CD4-positive, alpha-beta memory T cell (primary cell): ENCODE measurements around the gene FAM163B. TPM values are rescaled to one million over a fixed set of nuclear protein-coding genes. Genes with fewer than 3 reads are reported as not detected.
"Not testable (repeated sequence)": the region's sequence is repeated elsewhere in the genome, so short reads cannot be mapped to it uniquely, and the experiment has no call there.

ENCODE experiments used
- CTCF ChIA-PET: fragments of 350-600 bp; sonication (Branson Sonifier 250); formaldehyde crosslinking; loops from one replicate; lab custom pipeline; 2021; ENCODE audit warnings: inconsistent platforms; ENCODE audit not compliant: partially characterized antibody; lab: Charles Lee
- POLR2A ChIA-PET: fragments of 350-600 bp; sonication (Branson Sonifier 250); formaldehyde crosslinking; loops from one replicate; lab custom pipeline; 2021; ENCODE audit not compliant: partially characterized antibody; lab: Charles Lee
- DNase-seq, 5 donors: peaks; one replicate each; pipeline versions ENCODE4 v3.0.0 to v3.0.0-alpha.2; 2020 to 2022; ENCODE audit warnings: mixed read lengths in 1 of 5
- H3K27ac ChIP-seq: one replicate; pipeline ENCODE4 v1.7.0; 2013; ENCODE audit warnings: low read depth, low read length
- H3K27me3 ChIP-seq: 2 replicates; pipeline ENCODE4 v1.7.0; 2013; ENCODE audit warnings: mild to moderate bottlenecking, low read length, moderate library complexity; ENCODE audit not compliant: insufficient read depth
- H3K36me3 ChIP-seq: 2 replicates; pipeline ENCODE4 v1.7.0; 2013; ENCODE audit warnings: mild to moderate bottlenecking, low read length, moderate library complexity; ENCODE audit not compliant: insufficient read depth
- H3K4me1 ChIP-seq: 2 replicates; pipeline ENCODE4 v1.7.0; 2013; ENCODE audit warnings: mild to moderate bottlenecking, low read length, moderate library complexity; ENCODE audit not compliant: insufficient read depth
- H3K4me3 ChIP-seq, 2 donors: one replicate each; pipeline ENCODE4 v1.7.0; 2013; ENCODE audit warnings: low read length in 2 of 2, mild to moderate bottlenecking in 1 of 2
- H3K9me3 ChIP-seq, 2 donors: one replicate each; pipeline ENCODE4 v1.7.0; 2013; ENCODE audit warnings: low read length in 2 of 2, control low read depth in 1 of 2; ENCODE audit not compliant: control insufficient read depth in 1 of 2
- H3K27ac Mint-ChIP-seq, 7 donors: one replicate each; pipeline ENCODE4 v1.8.0; 2020 to 2021; ENCODE audit warnings: mixed read lengths in 7 of 7, mild to moderate bottlenecking in 6 of 7, inconsistent platforms in 3 of 7, moderate library complexity in 3 of 7
- H3K27me3 Mint-ChIP-seq, 2 donors: one replicate each; pipeline ENCODE4 v1.8.0; 2020 to 2021; ENCODE audit warnings: mixed read lengths in 2 of 2
- H3K36me3 Mint-ChIP-seq, 2 donors: one replicate each; pipeline ENCODE4 v1.8.0; 2020 to 2021; ENCODE audit warnings: mixed read lengths in 2 of 2, inconsistent platforms in 1 of 2, mild to moderate bottlenecking in 1 of 2
- H3K4me1 Mint-ChIP-seq, 4 donors: one replicate each; pipeline ENCODE4 v1.8.0; 2020 to 2021; ENCODE audit warnings: mixed read lengths in 4 of 4, mild to moderate bottlenecking in 1 of 4
- H3K4me3 Mint-ChIP-seq, 8 donors: one replicate each; pipeline ENCODE4 v1.8.0; 2020 to 2021; ENCODE audit warnings: mixed read lengths in 8 of 8, mild to moderate bottlenecking in 7 of 8, moderate library complexity in 6 of 8, inconsistent platforms in 3 of 8
- H3K9me3 Mint-ChIP-seq, 8 donors: one replicate each; pipeline ENCODE4 v1.8.0; 2020 to 2021; ENCODE audit warnings: mixed read lengths in 8 of 8, mild to moderate bottlenecking in 5 of 8, inconsistent platforms in 3 of 8, moderate library complexity in 1 of 8
- intact Hi-C: fragments of 100-400 bp; cut with micrococcal nuclease; formaldehyde crosslinking; loops from one replicate; pipeline ENCODE4 v1.15.1; 2023
- polyA plus RNA-seq, 2 donors: library from polyadenylated mRNA; unstranded; fragments of 300-500 nt; fragmentation: Illumina TruSeq; gene quantifications; one replicate each; pipeline ENCODE4 v1.2.3, GENCODE V29; 2021
- total RNA-seq, 2 experiments: library from RNA; stranded (reverse); gene quantifications; one replicate each; pipeline ENCODE4 v1.2.3, GENCODE V29; 2021

FAM163B gene
- total and polyA plus RNA-seq, 4 experiments from 2014 or later = not detected

GRCh38 chr9:133564451-133565116 lies 44.6 kb downstream of the FAM163B start:
- Histone ChIP-seq H3K36me3 (no peaks in the 10 kb centered on the region), H3K27me3 (no peaks in the 10 kb centered on the region), H3K4me1 (peaks cover 4% of the 10 kb centered on the region), H3K4me3 (no peak overlapping the region), H3K27ac (no peak overlapping the region), H3K9me3 (no peaks in the 10 kb centered on the region)
- Mint-ChIP-seq H3K4me3 (no peak overlapping the region), H3K27ac (no peak overlapping the region), H3K36me3 (no peaks in the 10 kb centered on the region), H3K27me3 (peaks cover 0 to 2% of the 10 kb centered on the region in 2 donors), H3K9me3 (peaks cover 0 to 2% (median 0%) of the 10 kb centered on the region in 8 donors), H3K4me1 (peaks cover 0 to 7% (median 2%) of the 10 kb centered on the region in 4 donors)
- ChIA-PET POLR2A (no interaction called here), CTCF (no interaction called here)
- intact Hi-C loops = no loop called here
- DNase-seq = no peak

- H3K4me3 ChIP-seq, DNase-seq, H3K4me3 Mint-ChIP-seq, H3K27me3 Mint-ChIP-seq, intact Hi-C loops, H3K4me1 ChIP-seq, H3K9me3 ChIP-seq, CTCF ChIA-PET, H3K27me3 ChIP-seq, H3K4me1 Mint-ChIP-seq, H3K9me3 Mint-ChIP-seq, H3K36me3 Mint-ChIP-seq, H3K36me3 ChIP-seq, H3K27ac ChIP-seq, POLR2A ChIA-PET: not testable (repeated sequence)
- peak overlapping the region in 1 of 7 donors; percentile 72 for H3K27ac Mint-ChIP-seq
These were observed 45.4 kb downstream of the FAM163B start for GRCh38 chr9:133563814-133564213.

DNA sequence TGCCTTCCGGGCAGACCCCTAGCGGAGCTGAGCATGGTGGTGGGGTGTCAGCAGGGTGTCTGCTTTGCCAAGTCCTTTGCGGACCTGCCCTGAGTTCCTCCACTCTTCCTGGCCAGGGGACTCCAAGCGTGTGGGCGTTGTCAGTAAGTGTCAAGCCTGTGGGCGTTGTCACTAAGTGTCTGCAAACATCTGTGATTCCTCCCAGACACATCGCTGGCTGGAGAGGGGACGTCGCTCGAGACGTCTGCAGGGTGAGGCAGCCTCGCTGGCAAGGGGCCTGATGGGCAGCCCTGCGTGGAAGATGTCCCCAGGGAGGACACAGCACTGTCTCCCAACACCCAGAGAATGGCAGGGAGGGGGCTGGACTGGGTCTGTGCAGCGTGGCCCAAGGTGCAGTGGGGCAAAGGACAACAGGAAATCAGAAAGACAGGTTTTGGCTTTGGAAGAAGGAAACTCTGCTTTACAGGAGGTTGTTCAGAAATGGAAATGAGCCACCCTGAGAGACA lies 45.8 kb downstream of the FAM163B start:
- POLR2A ChIA-PET = no interaction called here
- H3K36me3 ChIP-seq = no peaks in the 10 kb centered on the region
- H3K27ac ChIP-seq = no peak overlapping the region
- CTCF ChIA-PET = no interaction called here
- Mint-ChIP-seq H3K27ac (peak overlapping the region in 3 of 7 donors; percentile 24 to 72 (median 42)), H3K4me3 (peak overlapping the region in 2 of 8 donors; percentile 32 to 39), H3K27me3 (peaks cover 3 to 5% of the 10 kb centered on the region in 2 donors), H3K4me1 (peaks cover 0 to 7% (median 2%) of the 10 kb centered on the region in 4 donors), H3K9me3 (peaks cover 0 to 2% (median 0%) of the 10 kb centered on the region in 8 donors), H3K36me3 (no peaks in the 10 kb centered on the region)
- intact Hi-C loops = no loop called here
- no peak overlapping the region for H3K4me3 ChIP-seq
- DNase-seq = peak in 1 of 5 donors; percentile 3
- H3K4me1 ChIP-seq = peaks cover 4% of the 10 kb centered on the region
- H3K27me3 ChIP-seq = no peaks in the 10 kb centered on the region
- H3K9me3 ChIP-seq = no peaks in the 10 kb centered on the region

- H3K27ac ChIP-seq = no peak overlapping the region
- no peak overlapping the region for H3K4me3 Mint-ChIP-seq
- H3K36me3 Mint-ChIP-seq = no peaks in the 10 kb centered on the region
- ChIA-PET POLR2A (no interaction called here), CTCF (no interaction called here)
- no peaks in the 10 kb centered on the region for H3K27me3 ChIP-seq
- peaks cover 0 to 2% (median 0%) of the 10 kb centered on the region in 8 donors for H3K9me3 Mint-ChIP-seq
- H3K4me1 ChIP-seq = peaks cover 4% of the 10 kb centered on the region
- H3K36me3 ChIP-seq = no peaks in the 10 kb centered on the region
- intact Hi-C loops = no loop called here
- H3K4me3 ChIP-seq = no peak overlapping the region
- no peaks in the 10 kb centered on the region for H3K9me3 ChIP-seq
- H3K4me1 Mint-ChIP-seq = peaks cover 0 to 11% (median 2%) of the 10 kb centered on the region in 4 donors
- DNase-seq = no peak
- peaks cover 5 to 8% of the 10 kb centered on the region in 2 donors for H3K27me3 Mint-ChIP-seq
- peak overlapping the region in 1 of 7 donors; percentile 24 for H3K27ac Mint-ChIP-seq
These were observed 46.4 kb downstream of the FAM163B start for GRCh38 chr9:133562611-133563290.

GRCh38 chr9:133561976-133562554 lies 47.1 kb downstream of the FAM163B start:
- Mint-ChIP-seq H3K4me1 (peaks cover 0 to 11% (median 2%) of the 10 kb centered on the region in 4 donors), H3K27me3 (peaks cover 5 to 8% of the 10 kb centered on the region in 2 donors), H3K9me3 (peaks cover 0 to 2% (median 0%) of the 10 kb centered on the region in 8 donors), H3K27ac (no peak overlapping the region), H3K36me3 (no peaks in the 10 kb centered on the region), H3K4me3 (no peak overlapping the region)
- H3K27me3 ChIP-seq = no peaks in the 10 kb centered on the region
- no peaks in the 10 kb centered on the region for H3K36me3 ChIP-seq
- no peak overlapping the region for H3K4me3 ChIP-seq
- H3K9me3 ChIP-seq = no peaks in the 10 kb centered on the region
- intact Hi-C loops = no loop called here
- no peak for DNase-seq
- peaks cover 4% of the 10 kb centered on the region for H3K4me1 ChIP-seq
- no peak overlapping the region for H3K27ac ChIP-seq
- CTCF ChIA-PET = no interaction called here
- POLR2A ChIA-PET = no interaction called here

DNA sequence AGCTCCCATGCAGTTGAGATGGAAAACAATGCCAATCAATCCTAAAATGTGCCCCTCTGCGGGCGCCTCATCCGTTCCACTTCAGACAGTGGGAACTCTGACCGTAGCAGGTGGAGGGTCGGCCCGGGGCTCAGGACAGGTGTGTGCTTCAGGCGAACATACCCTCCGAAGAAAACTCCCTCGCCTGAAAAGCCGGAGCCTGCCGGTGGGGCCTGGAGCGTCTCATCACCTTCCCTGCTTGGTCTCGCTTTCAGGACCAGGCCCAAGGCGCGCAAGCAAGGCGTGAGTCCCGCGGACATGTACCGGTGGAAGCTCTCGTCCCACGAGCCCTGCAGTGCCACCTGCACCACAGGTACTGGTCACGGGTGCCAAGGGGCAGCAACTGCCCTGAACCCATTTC lies 48.2 kb downstream of the FAM163B start:
- H3K4me1 ChIP-seq = peaks cover 4% of the 10 kb centered on the region
- Mint-ChIP-seq H3K36me3 (no peaks in the 10 kb centered on the region), H3K27ac (no peak overlapping the region), H3K9me3 (peaks cover 0 to 2% (median 0%) of the 10 kb centered on the region in 8 donors), H3K27me3 (peaks cover 7 to 9% of the 10 kb centered on the region in 2 donors), H3K4me3 (no peak overlapping the region), H3K4me1 (peaks cover 0 to 11% (median 2%) of the 10 kb centered on the region in 4 donors)
- H3K4me3 ChIP-seq = no peak overlapping the region
- no peaks in the 10 kb centered on the region for H3K9me3 ChIP-seq
- H3K36me3 ChIP-seq = no peaks in the 10 kb centered on the region
- intact Hi-C loops = no loop called here
- DNase-seq = no peak
- H3K27me3 ChIP-seq = no peaks in the 10 kb centered on the region
- POLR2A ChIA-PET = no interaction called here
- CTCF ChIA-PET = no interaction called here
- H3K27ac ChIP-seq = no peak overlapping the region

DNA sequence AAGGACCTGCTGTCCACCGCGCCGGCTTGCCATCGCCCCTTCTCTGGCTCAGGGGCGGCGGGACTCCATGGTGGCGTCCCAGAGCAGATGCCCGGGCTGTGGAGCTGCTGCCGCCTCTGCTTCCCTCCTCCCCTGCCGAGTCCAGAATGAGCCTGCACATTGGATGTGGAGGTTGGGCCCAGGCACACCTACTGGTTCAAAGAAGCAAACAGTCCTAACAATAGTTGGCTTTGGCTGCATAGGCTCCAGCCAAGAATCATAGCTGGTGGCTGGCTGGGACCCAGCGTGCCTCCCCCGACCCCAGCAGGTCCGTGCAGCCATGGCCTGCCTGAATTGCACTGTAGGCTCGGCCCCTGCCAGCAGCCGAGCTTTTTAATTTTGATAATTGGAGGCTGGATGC lies 48.9 kb downstream of the FAM163B start:
- no peaks in the 10 kb centered on the region for H3K36me3 Mint-ChIP-seq
- H3K27me3 ChIP-seq = no peaks in the 10 kb centered on the region
- H3K4me3 ChIP-seq = no peak overlapping the region
- H3K9me3 Mint-ChIP-seq = peaks cover 0 to 2% (median 0%) of the 10 kb centered on the region in 8 donors
- H3K4me1 Mint-ChIP-seq = peaks cover 0 to 11% (median 2%) of the 10 kb centered on the region in 4 donors
- H3K36me3 ChIP-seq = no peaks in the 10 kb centered on the region
- intact Hi-C loops = no loop called here
- CTCF ChIA-PET = no interaction called here
- peaks cover 4% of the 10 kb centered on the region for H3K4me1 ChIP-seq
- no peak for DNase-seq
- H3K27ac ChIP-seq = no peak overlapping the region
- POLR2A ChIA-PET = no interaction called here
- H3K27ac Mint-ChIP-seq = no peak overlapping the region
- no peaks in the 10 kb centered on the region for H3K9me3 ChIP-seq
- H3K4me3 Mint-ChIP-seq = no peak overlapping the region
- H3K27me3 Mint-ChIP-seq = peaks cover 7 to 12% of the 10 kb centered on the region in 2 donors
